HG02981 (cell line): ENCODE measurements around the gene BBS7.

ENCODE experiments used
- ATAC-seq: cut with Tn5 transposase; IDR thresholded peaks from one replicate; pipeline ENCODE4 v1.9.1; 2021; ENCODE audit warnings: mild to moderate bottlenecking, moderate library complexity; ENCODE audit not compliant: unreplicated experiment

BBS7 gene

DNA sequence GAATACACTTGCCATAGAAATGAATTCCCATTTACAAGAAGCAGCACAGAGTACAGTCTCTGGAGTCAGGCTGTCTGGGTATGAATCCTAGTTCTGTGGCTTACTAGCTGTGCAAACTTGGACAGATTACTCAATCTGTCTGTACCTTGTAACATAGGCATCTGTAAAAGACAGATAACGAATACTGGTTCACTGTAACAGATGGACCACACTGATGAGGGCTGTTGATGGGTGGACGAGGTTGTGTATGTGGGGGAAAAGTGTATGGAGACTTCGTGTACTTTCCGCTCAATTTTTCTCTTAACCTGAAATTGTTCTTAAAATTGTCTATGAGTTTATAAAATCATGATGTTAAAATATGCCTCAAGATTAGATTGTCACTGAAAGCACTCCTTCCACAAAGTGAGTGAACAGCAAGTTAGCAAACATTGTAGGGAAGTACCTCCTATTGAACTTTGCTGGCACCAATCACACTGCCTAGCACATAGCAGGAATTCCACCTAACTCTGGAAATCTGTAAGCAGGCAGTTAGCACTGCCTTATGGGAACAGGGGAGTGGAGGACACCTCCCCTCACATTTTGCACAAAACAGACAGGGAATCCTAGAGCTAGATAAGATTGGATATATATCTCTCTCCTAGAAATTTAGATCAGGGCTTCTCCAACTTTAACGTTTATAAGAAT is 75.6 kb downstream of the BBS7 start:
- no peak for ATAC-seq

GRCh38 chr4:121792966-121793365 is 77.3 kb downstream of the BBS7 start:
- ATAC-seq: no peak

GRCh38 chr4:121791481-121791880 is 78.8 kb downstream of the BBS7 start:
- ATAC-seq: no peak

GRCh38 chr4:121790976-121791375 is 79.3 kb downstream of the BBS7 start:
- no peak for ATAC-seq

DNA sequence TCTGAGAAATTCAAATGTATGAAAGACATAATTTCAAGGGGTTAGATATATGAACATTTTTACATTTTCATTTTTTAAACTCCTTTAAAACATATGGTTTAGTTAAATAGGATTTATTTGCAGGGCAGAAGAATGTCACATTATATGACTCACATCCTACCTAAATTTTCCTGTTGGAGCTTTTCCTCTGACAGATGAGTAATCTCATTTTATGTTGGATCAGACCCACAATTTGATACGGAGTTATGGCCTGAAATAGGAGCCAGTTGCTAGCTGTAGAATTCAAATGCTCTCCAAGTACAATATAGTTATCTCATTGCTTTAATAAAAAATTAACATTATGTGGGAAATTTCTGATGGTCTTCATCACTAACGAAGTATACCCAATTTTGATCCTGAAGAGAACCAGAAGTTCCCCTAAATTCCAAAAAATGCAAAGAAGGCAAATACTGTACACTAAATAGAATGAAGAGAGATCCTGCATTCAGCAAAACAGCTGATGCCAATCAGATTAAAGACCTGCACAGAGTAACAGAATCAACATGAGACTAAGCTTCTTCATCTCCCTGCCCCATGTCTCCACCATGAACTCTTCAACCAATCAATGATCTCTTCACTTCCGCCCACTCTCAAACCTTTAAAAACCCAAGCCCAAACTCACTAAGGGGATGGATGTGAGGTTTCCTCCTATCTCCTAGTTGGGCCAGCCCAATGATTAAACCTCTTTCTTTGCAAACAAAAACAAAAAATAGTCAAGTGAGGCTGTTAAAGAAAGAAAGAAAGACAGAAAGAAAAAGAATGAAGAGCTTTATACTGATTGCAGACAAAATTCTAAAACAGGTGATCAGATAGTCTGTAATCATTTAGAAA is 80.1 kb downstream of the BBS7 start:
- no peak for ATAC-seq

GRCh38 chr4:121789455-121789854 is 80.8 kb downstream of the BBS7 start:
- no peak for ATAC-seq

- peak; percentile 67 for ATAC-seq
Measured at GRCh38 chr4:121788896-121789295, 81.4 kb downstream of the BBS7 start.

GRCh38 chr4:121786221-121786620 is 84.1 kb downstream of the BBS7 start:
- ATAC-seq: no peak

DNA sequence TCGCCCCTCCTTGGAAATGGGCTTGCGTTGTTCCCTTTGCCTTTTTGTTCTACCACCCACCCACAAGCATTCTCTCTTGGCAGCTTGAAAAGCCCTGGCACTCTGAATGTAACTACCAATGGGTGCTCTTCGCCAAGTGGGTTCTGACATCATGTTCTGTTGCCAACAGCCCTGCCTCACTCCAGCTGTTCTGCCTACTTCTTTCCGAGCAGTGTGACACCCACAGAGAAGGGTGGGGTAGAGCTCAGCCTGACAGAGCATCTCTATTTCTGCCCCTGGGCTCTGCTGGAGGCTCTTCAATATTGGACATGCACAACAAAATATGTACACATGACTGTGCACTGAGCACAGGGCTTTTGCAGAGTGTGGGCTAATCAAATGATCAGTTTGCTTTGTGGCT is 84.8 kb downstream of the BBS7 start:
- no peak for ATAC-seq

DNA sequence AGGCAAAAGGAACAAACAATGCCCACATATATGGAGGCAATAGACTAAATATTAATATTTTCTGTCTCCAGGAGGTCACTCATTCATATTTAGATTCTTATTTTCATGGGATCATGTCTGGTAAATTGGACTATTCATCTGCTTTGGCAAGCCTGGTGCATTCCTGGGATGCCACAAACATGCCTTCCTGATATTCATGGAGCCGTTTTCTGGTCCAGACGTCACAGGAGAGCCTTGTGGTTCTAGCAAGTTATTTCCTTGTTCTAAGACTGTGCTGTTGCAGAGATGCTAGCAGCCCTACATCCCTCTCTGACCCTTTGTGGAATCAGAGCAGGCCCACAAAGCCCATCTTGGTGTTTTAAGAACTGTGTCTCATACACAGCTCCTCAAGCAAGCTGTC is 85.3 kb downstream of the BBS7 start:
- no peak for ATAC-seq

GRCh38 chr4:121784401-121784800 is 85.9 kb downstream of the BBS7 start:
- no peak for ATAC-seq

DNA sequence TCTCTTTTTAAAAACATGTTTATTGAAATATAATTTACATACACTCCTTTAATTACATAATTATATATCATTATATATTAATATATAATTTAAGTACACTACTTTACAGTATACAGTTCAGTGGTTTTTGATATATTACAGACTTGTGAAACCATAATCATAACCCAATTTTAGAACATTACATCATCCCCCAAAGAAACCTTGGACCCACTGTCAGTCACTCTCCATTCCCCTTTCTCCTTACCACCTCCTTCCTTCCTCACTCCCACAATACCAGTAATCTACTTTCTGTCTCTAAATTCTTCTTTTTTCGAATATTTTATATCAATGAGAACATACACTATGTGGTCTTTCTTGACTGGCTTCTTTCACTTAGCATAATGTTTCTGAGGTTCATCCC is 87.1 kb downstream of the BBS7 start:
- ATAC-seq: no peak

DNA sequence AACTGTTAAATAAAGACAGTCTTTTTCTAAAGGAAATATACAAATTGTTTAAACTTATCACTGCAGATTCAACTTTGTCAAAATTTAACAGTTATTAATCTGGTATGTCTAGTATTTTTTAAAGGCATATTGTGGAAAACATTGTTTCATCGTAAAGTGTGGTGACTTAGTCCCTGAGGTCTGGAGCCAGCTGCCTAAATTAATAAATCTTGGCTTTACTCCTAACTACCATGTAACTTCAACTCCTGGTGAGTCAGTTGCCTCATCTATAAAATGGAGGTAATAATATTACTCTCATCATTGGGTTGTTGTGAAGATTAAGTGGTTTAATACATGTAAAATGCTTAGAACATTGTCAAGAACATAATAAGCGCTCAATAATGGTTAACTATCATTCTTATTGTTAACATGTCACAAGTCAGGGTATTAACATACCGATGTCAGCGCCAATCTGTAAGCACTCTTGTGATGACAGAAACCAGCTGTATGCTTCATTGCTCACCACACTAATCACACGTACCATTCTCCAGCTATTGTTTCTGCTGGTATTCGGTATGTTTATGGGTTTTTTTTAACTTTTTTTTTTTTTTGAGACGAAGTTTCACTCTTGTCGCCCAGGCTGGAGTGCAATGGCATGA is 91.2 kb downstream of the BBS7 start:
- ATAC-seq: no peak

GRCh38 chr4:121777625-121778024 is 92.6 kb downstream of the BBS7 start:
- no peak for ATAC-seq

- ATAC-seq: no peak
Measured at GRCh38 chr4:121776610-121777401, 93.5 kb downstream of the BBS7 start.
